ENCODE measurements around the gene IRF1.

The IRF1 gene

GRCh38 chr5:132500244-132500930, 9.8 kb upstream of the IRF1 start:
- H3K4me2 ChIP-seq (ENCODE audit: low read length), result no peak overlapping the region
- no CpG with 5 or more reads among the region's 6 CpGs for whole genome bisulfite sequencing (ENCODE audit: extremely low coverage, insufficient coverage, insufficient read length)

GRCh38 chr5:132499440-132500243, 9.1 kb upstream of the IRF1 start:
- no peak overlapping the region for H3K9ac ChIP-seq (ENCODE audit: low read length)
- peaks cover 2% of the 10 kb centered on the region for H3K79me2 ChIP-seq (ENCODE audit: control insufficient read depth, insufficient read depth, low read length, poor library complexity)
- H3K36me3 ChIP-seq (ENCODE audit: control insufficient read depth in 1 of 2, insufficient read depth in 2 of 2, low read length in 2 of 2), result no peaks in the 10 kb centered on the region
- no peak overlapping the region for H3K4ac ChIP-seq (ENCODE audit: low read depth, low read length)
- H3K4me1 ChIP-seq (ENCODE audit: control insufficient read depth in 1 of 2, insufficient read depth in 2 of 2, low read length in 2 of 2), result peaks cover 13 to 20% of the 10 kb centered on the region in 2 experiments
- H2BK12ac ChIP-seq (ENCODE audit: low read length), result no peak overlapping the region
- peak in 1 of 2 donors; percentile 26 for DNase-seq
- no peak overlapping the region for H2BK5ac ChIP-seq (ENCODE audit: low read depth, low read length, poor library complexity)
- H3K79me1 ChIP-seq (ENCODE audit: low read length), result peaks cover 6% of the 10 kb centered on the region
- H3K9me3 ChIP-seq (ENCODE audit: insufficient read depth, low read depth, low read length), result no peaks in the 10 kb centered on the region
- H4K8ac ChIP-seq (ENCODE audit: low read depth, low read length), result no peak overlapping the region
- H2AFZ ChIP-seq (ENCODE audit: insufficient read depth, low read length, poor library complexity), result no peak overlapping the region
- no peak overlapping the region for H3K14ac ChIP-seq (ENCODE audit: low read length)
- H4K12ac ChIP-seq (ENCODE audit: low read depth, low read length), result no peak overlapping the region
- H3K23ac ChIP-seq (ENCODE audit: low read length), result no peak overlapping the region
- no peak overlapping the region for H2BK120ac ChIP-seq (ENCODE audit: insufficient read depth, low read length, poor library complexity)
- no peak overlapping the region for H3K27ac ChIP-seq (ENCODE audit: low read depth, low read length)
- no peak overlapping the region for H3K18ac ChIP-seq (ENCODE audit: low read length)
- H3K4me2 ChIP-seq (ENCODE audit: low read length), result no peak overlapping the region
- H3K4me3 ChIP-seq (ENCODE audit: low read depth, low read length), result no peak overlapping the region
- H2AK5ac ChIP-seq (ENCODE audit: low read length), result no peak overlapping the region
- no peaks in the 10 kb centered on the region for H3K27me3 ChIP-seq (ENCODE audit: insufficient read depth, low read length)
- no CpG with 5 or more reads among the region's 9 CpGs for WGBS (ENCODE audit: extremely low coverage, insufficient coverage, insufficient read length)
- H4K91ac ChIP-seq (ENCODE audit: low read depth, low read length), result no peak overlapping the region

More at GRCh38 chr5:132500244-132500930, 9.8 kb upstream of the IRF1 start:
- H3K79me2 ChIP-seq (ENCODE audit: control insufficient read depth, insufficient read depth, low read length, poor library complexity), result peaks cover 2% of the 10 kb centered on the region
- DNase-seq, result no peak
- H2AFZ ChIP-seq (ENCODE audit: insufficient read depth, low read length, poor library complexity), result no peak overlapping the region
- no peak overlapping the region for H4K12ac ChIP-seq (ENCODE audit: low read depth, low read length)
- no peak overlapping the region for H4K8ac ChIP-seq (ENCODE audit: low read depth, low read length)
- H4K91ac ChIP-seq (ENCODE audit: low read depth, low read length), result no peak overlapping the region
- no peak overlapping the region for H2BK12ac ChIP-seq (ENCODE audit: low read length)
- H3K9ac ChIP-seq (ENCODE audit: low read length), result no peak overlapping the region
- H3K4me1 ChIP-seq (ENCODE audit: control insufficient read depth in 1 of 2, insufficient read depth in 2 of 2, low read length in 2 of 2), result peaks cover 13 to 17% of the 10 kb centered on the region in 2 experiments
- H3K27ac ChIP-seq (ENCODE audit: low read depth, low read length), result no peak overlapping the region
- no peaks in the 10 kb centered on the region for H3K27me3 ChIP-seq (ENCODE audit: insufficient read depth, low read length)
- H3K14ac ChIP-seq (ENCODE audit: low read length), result no peak overlapping the region
- no peak overlapping the region for H2BK5ac ChIP-seq (ENCODE audit: low read depth, low read length, poor library complexity)
- H3K4me3 ChIP-seq (ENCODE audit: low read depth, low read length), result no peak overlapping the region
- H3K9me3 ChIP-seq (ENCODE audit: insufficient read depth, low read depth, low read length), result no peaks in the 10 kb centered on the region
- H3K36me3 ChIP-seq (ENCODE audit: control insufficient read depth in 1 of 2, insufficient read depth in 2 of 2, low read length in 2 of 2), result no peaks in the 10 kb centered on the region
- H3K23ac ChIP-seq (ENCODE audit: low read length), result no peak overlapping the region
- no peak overlapping the region for H2AK5ac ChIP-seq (ENCODE audit: low read length)
- H3K4ac ChIP-seq (ENCODE audit: low read depth, low read length), result no peak overlapping the region
- no peak overlapping the region for H3K18ac ChIP-seq (ENCODE audit: low read length)
- peaks cover 6% of the 10 kb centered on the region for H3K79me1 ChIP-seq (ENCODE audit: low read length)
- H2BK120ac ChIP-seq (ENCODE audit: insufficient read depth, low read length, poor library complexity), result no peak overlapping the region

DNA sequence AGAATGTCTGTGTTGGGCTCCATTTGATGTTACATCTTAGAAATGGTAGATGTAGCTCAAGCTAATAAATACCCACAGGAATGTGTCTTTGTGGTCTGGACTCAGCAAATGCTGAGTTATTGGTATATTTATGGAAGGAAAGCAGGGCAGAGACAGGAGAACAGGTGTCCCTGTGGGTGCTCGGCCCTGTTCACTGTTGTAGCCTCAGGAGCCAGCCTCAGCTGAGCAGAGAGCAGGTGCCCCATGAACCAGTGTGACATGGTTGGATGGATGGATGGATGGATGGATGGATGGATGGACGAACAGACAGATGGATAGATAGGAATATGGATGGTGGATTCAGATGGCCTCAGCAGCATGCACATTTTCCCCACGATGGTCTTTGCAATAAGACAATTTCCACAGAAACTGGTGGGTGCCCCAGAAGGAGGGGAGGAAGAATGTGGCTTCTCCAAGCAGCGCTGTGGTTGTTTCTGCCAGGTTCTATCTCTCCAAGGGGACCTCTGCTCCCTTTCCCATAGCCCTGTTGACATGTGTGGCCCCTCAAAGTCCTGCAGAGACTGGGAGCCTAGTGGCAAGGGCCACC, 8.2 kb upstream of the IRF1 start:
- Histone ChIP-seq H2AFZ (ENCODE audit: insufficient read depth, low read length, poor library complexity) (no peak overlapping the region), H3K79me2 (ENCODE audit: control insufficient read depth, insufficient read depth, low read length, poor library complexity) (peaks cover 2% of the 10 kb centered on the region), H3K79me1 (ENCODE audit: low read length) (peaks cover 6% of the 10 kb centered on the region), H2BK5ac (ENCODE audit: low read depth, low read length, poor library complexity) (no peak overlapping the region), H3K36me3 (ENCODE audit: control insufficient read depth in 1 of 2, insufficient read depth in 2 of 2, low read length in 2 of 2) (no peaks in the 10 kb centered on the region), H2AK5ac (ENCODE audit: low read length) (no peak overlapping the region), H3K27me3 (ENCODE audit: insufficient read depth, low read length) (no peaks in the 10 kb centered on the region), H4K12ac (ENCODE audit: low read depth, low read length) (no peak overlapping the region), H3K23ac (ENCODE audit: low read length) (no peak overlapping the region), H3K27ac (ENCODE audit: low read depth, low read length) (no peak overlapping the region), H3K4me2 (ENCODE audit: low read length) (no peak overlapping the region), H3K18ac (ENCODE audit: low read length) (no peak overlapping the region), H4K8ac (ENCODE audit: low read depth, low read length) (no peak overlapping the region), H4K91ac (ENCODE audit: low read depth, low read length) (no peak overlapping the region), H3K9ac (ENCODE audit: low read length) (no peak overlapping the region), H3K9me3 (ENCODE audit: insufficient read depth, low read depth, low read length) (no peaks in the 10 kb centered on the region), H2BK120ac (ENCODE audit: insufficient read depth, low read length, poor library complexity) (no peak overlapping the region), H3K4me3 (ENCODE audit: low read depth, low read length) (no peak overlapping the region), H3K4me1 (ENCODE audit: control insufficient read depth in 1 of 2, insufficient read depth in 2 of 2, low read length in 2 of 2) (peaks cover 13 to 20% of the 10 kb centered on the region in 2 experiments), H3K14ac (ENCODE audit: low read length) (no peak overlapping the region), H2BK12ac (ENCODE audit: low read length) (no peak overlapping the region), H3K4ac (ENCODE audit: low read depth, low read length) (no peak overlapping the region)
- no CpG with 5 or more reads among the region's 4 CpGs for WGBS (ENCODE audit: extremely low coverage, insufficient coverage, insufficient read length)
- DNase-seq, result no peak

DNA sequence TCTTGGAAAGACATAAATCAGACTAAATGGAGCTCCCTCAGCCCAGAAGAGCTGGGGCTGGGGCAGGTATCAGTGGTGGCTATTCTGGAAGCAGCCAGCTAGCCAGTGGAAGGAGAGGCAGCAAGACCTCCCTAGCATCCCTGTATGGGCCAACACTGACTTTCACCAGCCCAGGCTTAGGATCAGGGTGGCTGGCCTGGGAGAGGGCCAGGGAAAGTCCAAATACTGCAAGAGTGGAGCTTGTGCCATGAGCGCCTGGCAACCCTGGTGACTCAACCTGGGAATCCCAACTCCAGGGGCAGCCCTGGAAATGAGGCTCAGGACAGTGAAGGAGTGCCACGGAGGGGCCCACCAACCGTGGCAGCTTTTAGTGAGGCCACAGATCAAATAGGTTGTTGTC, 7.6 kb upstream of the IRF1 start:
- no peak overlapping the region for H2BK5ac ChIP-seq (ENCODE audit: low read depth, low read length, poor library complexity)
- no peaks in the 10 kb centered on the region for H3K36me3 ChIP-seq (ENCODE audit: control insufficient read depth in 1 of 2, insufficient read depth in 2 of 2, low read length in 2 of 2)
- H3K14ac ChIP-seq (ENCODE audit: low read length), result peak overlapping the region; percentile 30
- H2BK120ac ChIP-seq (ENCODE audit: insufficient read depth, low read length, poor library complexity), result peak overlapping the region; percentile 17
- H3K9ac ChIP-seq (ENCODE audit: low read length), result no peak overlapping the region
- H3K79me1 ChIP-seq (ENCODE audit: low read length), result peaks cover 6% of the 10 kb centered on the region
- H2AFZ ChIP-seq (ENCODE audit: insufficient read depth, low read length, poor library complexity), result peak overlapping the region; percentile 37
- no CpG with 5 or more reads among the region's 3 CpGs for WGBS (ENCODE audit: extremely low coverage, insufficient coverage, insufficient read length)
- no peak overlapping the region for H3K4me2 ChIP-seq (ENCODE audit: low read length)
- peaks cover 13 to 20% of the 10 kb centered on the region in 2 experiments for H3K4me1 ChIP-seq (ENCODE audit: control insufficient read depth in 1 of 2, insufficient read depth in 2 of 2, low read length in 2 of 2)
- H4K8ac ChIP-seq (ENCODE audit: low read depth, low read length), result no peak overlapping the region
- DNase-seq, result peak; percentile 62 to 63
- H2BK12ac ChIP-seq (ENCODE audit: low read length), result peak overlapping the region; percentile 78
- H3K23ac ChIP-seq (ENCODE audit: low read length), result no peak overlapping the region
- no peak overlapping the region for H3K4me3 ChIP-seq (ENCODE audit: low read depth, low read length)
- no peaks in the 10 kb centered on the region for H3K27me3 ChIP-seq (ENCODE audit: insufficient read depth, low read length)
- no peak overlapping the region for H4K12ac ChIP-seq (ENCODE audit: low read depth, low read length)
- peaks cover 2% of the 10 kb centered on the region for H3K79me2 ChIP-seq (ENCODE audit: control insufficient read depth, insufficient read depth, low read length, poor library complexity)
- H3K9me3 ChIP-seq (ENCODE audit: insufficient read depth, low read depth, low read length), result no peaks in the 10 kb centered on the region
- H3K27ac ChIP-seq (ENCODE audit: low read depth, low read length), result peak overlapping the region; percentile 18
- H3K18ac ChIP-seq (ENCODE audit: low read length), result no peak overlapping the region
- peak overlapping the region; percentile 40 for H4K91ac ChIP-seq (ENCODE audit: low read depth, low read length)
- H2AK5ac ChIP-seq (ENCODE audit: low read length), result peak overlapping the region; percentile 77
- no peak overlapping the region for H3K4ac ChIP-seq (ENCODE audit: low read depth, low read length)
